Hippocampal formation (tissue), 2 donors: ENCODE data around the gene FKBP9.
"Not testable (repeated sequence)": the region's sequence is repeated elsewhere in the genome, so short reads cannot be mapped to it uniquely, and the experiment has no call there.

ENCODE experiments used
- DNase-seq, 2 donors: peaks; one replicate each; lab custom pipeline; 2025; lab: John Stamatoyannopoulos, UW

FKBP9 gene

DNA sequence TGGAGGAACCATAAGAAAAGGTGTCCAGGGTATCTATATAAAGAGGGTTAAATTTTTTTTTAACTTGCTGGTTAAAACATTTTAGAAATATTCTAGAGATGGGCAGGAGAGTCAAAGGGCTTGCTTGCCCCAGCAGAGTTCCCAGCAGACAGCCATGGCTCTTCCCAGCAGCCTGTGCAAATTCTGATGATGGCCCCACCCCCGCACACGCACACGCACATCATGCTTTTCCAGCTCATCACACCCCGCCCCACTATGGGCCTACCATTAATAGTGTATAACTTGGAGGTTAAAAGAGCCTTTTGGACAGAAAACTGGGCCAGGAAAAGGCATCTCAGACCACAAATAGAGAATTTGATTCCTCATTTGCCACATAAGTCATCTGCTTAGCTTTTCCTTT, 48.5 kb downstream of the FKBP9 start:
- not testable (repeated sequence) for DNase-seq

DNA sequence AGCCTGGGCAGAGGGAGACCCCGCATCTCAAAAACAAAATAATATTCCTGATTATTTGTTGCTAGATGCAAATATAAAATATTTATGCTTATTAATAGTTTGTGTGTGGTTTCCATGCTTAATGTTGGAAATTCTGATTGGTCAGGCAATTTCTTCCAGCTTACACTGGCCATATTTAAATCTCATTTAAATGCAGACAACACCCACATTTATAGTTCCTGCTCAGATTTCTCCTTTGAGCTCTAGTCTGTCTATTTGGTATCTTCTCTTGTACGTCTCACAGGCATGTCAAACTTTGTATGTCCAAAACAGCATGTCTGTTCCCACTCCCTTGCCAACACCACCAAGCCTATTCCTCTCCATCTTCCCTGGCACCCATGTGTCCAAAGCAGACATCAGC, 52.5 kb downstream of the FKBP9 start:
- DNase-seq: no peak

DNA sequence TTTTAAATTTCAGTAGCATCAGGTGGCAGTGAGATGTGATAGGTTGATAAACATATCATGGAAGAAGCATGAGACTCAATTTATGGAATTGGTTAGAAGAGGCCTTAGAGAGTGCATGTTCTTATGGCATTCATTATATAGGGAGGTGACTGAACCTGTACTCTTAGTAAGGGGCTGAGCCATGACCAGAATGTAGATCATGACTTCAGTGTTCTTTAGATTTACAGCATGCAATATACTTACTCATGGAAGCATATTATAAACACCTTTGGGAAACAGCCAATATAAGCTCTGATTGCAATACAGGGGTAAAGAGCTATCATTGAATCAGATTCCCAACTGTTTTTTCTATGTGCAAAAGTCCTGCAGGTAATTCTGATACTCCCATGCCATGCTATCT, 55.1 kb downstream of the FKBP9 start:
- no peak for DNase-seq

DNA sequence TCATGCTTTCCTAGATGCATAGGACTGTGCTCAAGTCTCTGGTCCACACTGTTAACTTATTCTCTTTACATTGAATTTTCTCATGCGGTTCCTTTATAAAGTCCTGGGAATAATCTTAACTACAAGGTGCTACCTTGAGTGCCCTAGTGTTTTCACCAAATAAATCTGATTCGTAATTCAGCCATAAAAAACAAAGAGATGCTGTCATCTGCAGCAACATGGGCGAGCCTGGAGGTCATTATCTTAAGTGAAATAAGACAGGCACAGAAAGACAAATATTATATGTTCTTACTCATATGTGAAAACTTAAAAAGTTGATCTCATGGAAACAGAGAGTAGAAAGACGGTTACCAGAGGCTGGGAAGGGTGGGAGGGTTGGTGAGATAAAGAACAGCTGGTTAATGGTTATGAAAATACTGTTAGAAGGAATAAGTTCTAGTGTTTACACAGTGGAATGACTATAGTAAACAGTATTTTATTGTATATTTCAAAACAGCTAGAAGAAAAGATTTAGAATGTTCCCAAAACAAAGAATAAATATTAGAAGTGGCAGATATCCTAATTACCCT, 67.0 kb downstream of the FKBP9 start:
- DNase-seq: no peak

DNA sequence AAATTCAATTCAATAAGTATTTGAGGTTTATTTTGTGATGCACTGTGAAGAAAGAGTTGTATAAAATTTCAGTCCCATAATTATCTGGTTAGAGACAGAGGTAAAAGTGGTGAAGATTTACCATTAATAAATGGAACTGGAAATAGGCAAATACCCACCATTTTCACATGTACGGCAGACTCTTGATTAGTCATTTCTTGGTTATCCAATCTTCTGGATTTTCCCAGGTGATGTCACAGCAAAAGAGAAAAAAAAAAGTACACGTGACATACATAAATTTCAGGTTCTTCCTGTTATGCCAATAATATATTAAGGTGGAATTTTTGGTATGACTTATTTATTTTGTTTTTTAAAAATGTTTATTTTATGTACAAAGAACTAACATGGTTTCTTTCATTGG, 78.5 kb downstream of the FKBP9 start:
- no peak for DNase-seq

DNA sequence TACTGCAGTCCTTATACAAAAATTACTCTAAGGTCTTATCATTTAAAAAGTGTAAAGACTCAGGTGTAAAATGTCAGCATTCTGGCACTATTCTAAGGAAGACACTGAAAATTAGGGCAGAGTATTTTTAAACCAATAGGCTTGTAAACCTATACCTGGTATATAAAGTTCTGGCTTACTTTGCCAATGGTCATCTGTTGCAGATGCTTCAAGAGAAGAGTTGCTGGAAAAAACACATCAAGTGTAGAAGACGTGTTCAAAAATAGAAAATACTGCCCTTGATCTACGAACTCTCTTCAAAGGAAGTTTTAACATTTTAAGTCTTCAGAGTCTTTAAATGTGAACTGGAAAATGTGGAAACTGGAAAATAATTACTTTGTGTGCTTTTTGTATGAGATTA, 81.4 kb downstream of the FKBP9 start:
- DNase-seq: no peak

DNA sequence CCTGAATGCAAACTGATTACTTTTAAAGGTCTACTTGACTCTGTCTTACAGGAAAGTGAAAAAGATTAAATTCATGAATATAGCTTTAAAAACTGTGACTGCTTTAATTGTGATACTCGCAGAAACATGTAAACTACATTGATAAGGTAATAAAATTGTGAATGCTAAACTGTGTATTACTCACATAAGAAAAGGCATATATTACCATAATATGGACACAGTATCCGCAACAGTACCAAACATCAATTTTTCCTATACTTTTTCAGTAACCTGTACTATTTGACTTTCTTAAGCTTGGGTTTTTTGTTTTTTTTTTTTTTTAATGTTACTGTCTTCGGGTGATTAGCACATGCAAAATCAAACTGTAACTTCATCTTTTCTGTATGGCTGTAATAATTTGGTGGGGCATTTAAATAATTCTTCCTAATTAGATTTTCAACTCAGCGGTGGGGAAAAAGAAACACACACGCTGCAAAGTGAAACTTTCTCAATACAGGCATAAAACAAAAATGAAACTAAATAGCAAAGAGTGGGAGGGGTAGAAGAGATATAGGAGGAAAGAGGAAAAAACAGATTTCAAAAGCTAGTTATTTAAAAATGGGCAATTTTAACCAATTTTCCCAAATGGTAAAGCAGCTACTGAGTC, 82.1 kb downstream of the FKBP9 start:
- DNase-seq: no peak

DNA sequence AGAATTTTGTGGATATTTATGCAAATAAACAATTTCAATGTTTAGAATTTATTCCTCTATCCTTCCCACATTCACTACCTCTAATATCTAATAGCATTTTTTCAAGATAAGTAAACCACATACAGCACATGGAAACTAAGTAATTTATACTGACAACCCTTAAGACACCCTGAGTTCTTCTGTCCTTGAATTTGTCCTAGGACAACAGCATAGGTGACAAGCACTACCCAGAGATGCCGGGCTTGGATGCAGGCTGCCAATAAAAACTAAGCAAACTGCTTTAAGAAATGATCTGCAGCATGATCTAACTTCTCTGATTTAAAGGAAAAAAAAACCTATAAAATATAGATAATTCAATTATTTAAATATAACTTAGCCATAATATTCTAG, 82.7 kb downstream of the FKBP9 start:
- no peak for DNase-seq

DNA sequence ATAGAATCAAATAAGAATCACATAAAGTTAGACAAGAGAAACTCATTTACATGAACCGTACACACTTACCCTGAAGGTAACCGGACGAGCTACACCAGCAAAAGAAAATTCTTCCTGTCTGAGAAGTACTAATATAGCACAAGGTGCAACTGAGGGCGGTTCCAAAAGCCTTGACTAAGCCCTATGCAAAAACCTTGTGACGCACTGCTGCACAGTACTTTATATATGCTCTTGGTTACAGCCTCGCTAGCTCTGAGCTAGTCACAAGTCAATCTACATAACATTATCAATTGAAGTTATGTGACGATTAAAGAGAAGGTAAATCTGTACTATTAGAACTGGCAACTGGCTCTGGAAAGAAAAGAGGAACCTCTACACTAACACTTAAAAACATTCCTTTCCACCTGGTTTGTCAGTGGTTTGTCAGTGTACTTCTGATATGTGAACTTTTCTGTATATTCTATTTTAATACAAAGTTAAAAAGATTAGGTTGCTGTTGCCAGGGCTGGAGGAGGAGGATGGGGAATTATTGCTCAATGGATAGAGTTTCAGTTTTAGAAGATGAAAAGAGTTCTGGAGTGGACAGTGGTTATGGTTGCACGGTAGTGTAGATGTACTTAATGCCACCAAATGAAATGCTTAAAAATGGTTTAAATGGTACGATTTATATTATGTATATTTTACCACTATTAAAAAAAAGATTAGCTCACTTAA, 83.7 kb downstream of the FKBP9 start:
- no peak for DNase-seq

DNA sequence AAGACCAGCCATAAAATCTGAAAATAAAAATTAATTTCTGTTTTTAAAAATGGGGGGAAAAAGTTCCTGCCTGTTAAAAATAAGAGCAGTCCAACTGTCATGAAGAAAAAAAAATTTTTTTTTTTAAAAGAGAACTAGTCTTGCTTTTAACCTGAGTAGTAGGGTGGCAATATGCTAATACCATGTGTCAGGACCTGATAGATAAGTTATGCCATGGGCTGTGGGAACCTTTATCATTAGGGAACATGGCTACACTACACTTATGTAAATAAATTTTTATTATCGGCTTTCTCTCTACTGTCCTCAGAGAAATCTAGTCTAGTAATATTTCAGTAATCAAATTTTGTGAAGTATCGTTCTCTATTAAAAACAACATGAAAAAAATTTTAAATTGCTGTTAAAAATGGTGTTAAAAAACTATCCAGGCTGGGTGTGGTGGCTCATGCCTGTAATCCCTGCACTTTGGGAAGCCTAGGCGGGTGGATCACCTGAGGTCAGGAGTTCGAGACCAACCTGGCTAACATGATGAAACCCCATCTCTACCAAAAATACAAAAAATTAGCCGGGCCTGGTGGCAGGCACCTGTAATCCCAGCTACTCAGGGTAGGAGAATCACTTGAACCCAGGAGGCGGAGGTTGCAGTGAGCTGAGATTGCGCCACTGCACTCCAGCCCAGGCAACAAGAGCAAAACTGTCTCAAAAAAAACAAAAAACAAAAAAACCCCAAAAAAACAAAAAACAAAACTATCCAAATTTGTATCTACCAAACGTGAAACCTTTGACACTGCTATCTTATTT, 84.6 kb downstream of the FKBP9 start:
- DNase-seq: no peak

DNA sequence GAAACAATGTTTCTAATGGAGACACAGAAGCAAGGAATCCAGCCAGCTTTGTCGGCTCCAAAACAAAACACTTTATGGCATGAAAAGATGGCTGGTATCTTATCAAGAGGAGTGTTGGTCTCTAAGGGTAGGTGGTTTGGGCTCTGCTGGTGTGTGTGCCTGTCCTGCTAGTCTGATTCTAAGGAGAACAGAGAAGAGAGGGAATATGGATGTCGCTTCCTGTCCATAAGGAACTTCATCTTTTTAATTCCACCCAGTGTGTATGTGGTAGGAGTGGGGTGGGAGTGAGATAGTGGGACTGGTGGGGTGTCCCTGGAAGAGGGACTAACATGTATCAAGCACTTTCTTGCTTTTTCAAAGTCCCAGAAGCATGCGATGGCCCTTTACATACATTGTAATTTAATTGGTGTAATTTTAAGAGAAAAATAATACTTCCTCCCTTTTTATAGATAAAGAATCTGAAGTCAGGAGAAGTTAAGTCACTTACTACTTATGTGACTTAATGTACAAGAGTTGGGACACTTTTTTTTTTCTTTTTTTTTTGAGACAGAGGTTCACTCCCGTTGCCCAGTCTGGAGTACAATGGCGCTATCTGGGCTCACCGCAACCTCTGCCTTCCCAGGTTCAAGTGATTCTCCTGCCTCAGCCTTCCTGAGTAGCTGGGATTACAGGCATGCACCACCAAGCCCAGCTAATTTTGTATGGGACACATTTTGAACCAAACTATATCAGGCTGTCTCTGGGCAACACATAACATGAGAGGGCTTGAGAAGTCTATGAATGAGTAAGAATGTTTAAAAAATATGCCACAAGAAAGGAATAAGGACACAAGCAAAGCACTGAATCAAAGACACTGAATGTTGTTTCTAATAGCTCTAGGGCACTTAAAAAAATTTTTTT, 86.5 kb downstream of the FKBP9 start:
- no peak for DNase-seq

DNA sequence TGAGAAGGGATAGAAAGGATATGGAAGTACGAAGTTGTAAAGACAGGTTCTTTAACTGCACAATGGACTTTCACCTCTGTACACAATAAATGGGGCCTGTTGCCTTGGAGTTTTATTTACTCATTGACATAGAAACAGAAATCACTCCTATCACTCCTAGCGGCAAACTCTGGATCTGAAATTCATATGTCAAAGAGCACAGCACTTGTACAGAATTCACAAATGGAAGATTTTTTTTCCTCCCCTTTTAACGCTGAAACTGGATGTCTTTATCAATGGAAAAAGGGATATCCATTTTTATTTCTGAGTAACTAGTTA, 87.1 kb downstream of the FKBP9 start:
- no peak for DNase-seq

DNA sequence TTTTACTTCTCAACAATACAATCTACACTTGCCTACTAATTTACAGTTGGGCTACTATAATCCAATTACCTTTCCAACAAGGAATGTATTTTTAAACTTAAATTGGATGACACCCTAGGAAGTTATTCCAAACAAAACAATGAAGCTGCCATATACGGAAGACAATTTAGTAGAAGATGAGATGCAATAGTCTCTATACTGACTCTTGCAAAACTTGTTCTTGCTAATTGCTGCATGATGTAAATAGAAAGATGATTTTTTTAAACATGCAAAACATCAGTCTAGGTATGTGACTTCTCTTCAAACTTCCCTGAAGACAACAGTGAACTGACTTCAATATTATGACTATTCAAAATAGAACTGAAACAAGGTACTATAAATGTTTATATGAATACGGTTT, 87.7 kb downstream of the FKBP9 start:
- DNase-seq: no peak

DNA sequence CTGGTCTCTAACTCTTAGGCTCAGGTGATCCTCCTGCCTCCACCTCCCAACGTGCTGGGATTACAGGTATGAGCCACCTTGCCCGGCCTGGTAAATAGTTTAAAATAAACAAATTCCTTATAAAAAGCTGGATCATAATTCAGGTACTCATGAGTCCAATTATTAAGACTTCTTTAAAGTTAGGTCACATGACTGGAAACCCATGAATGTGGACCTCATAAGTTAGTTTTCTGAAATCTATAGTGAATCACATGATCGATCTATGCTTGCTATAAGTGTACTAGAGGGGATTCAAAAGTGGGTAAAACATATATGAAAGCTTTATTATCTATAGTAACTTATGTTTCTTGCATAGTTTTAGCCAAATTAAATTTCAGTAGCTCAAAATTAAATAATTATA, 91.0 kb downstream of the FKBP9 start:
- no peak for DNase-seq

DNA sequence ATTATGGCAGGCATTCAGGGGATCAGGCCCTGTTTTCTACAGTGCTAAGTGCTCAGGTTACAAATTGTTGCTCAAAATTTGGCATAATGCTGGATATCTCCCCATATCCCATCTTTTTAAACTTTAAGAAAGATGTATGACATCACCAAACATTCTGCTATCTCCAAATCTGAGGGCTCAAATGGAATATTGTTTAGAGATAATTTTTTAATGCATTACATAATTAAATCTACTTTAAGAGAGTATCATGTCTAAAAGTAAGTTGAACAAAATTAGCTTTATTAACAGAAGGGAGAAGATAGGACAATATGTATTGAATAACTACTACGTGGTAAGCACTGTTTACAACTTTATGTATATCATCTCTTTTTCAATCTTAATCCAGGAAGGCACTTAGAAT, 91.5 kb downstream of the FKBP9 start:
- DNase-seq: no peak

DNA sequence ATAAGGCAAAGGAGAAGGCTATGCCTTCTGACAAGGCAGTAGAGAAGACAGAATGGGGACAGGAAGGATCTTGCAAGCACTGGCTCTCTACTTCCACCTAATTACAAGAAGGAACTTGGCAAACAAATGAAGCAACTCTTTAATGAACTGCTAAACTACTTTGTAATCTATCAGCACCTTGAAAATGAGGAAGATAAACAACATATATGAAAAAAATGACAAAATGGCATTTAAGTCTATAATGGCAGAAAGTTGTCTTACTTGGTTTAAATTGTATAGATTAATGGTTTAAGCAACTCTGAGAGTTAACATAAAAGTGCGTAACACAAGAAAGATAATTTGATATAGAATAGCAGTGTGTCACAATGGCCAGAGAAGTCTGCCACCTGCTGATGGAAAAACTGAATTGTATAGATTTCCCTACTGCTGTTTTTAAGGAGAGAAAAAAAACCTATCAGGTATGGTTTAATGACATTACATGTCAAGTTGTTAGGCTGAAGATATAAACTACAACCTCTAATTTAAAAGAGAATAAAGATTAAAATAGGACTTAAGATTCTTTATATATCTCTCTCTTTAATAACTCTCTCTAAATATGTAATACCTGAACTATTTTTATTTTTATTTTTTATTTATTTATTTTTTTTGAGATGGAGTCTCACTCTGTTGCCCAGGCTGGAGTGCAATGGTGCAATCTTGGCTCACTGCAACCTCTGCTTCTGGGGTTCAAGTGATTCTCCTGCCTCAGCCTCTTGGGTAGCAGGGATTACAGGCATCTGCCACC, 93.5 kb downstream of the FKBP9 start:
- peak in 1 of 2 donors; percentile 29 for DNase-seq

DNA sequence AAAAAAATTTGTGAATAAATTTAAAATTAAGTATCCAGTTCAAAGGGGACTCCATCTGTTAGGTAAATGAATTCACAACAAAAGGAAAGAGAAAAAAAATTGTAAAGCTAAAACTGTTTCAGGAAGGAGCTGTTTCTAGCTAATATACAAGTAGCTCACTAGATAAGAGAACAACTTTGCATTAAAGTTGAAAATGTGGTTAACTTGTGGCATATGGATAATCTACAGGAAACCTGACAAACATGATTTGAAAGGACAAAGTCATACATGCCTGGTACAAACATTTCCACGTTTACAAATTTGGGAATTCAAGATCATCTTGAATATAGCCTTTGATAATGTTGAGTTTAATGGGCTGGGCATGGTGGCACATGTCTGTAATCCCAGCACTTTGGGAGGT, 96.5 kb downstream of the FKBP9 start:
- DNase-seq: no peak

DNA sequence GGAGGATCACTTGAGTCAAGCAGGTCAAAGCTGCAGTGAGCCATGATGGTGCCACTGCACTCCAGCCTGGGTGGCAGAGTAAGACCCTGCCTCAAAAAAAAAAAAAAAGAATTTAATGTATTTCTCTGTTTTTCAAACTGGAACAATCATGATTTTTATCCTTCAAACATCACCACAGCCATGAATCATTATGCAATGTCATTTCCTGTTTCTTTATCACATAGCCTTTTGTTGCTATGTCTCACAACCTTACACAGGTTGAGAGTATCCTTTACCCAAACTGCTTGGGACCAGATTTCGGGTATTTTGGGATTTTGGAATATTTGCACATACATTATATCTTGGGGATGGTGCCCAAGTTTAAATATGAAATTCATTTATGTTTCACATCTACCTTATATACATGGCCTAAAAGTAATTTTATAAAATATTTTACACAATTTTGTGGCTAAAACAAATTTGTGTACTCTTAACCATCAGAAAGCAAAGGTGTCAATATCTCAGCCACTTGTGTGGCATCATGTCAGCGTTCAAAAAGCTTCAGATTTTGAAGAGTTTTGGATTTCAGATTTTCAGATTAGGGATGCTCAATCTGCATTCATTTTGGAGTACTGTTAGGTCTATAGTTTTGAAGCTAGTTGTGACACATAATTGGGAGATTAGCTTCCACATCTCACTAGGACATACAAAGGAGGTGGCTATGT, 97.2 kb downstream of the FKBP9 start:
- no peak for DNase-seq

DNA sequence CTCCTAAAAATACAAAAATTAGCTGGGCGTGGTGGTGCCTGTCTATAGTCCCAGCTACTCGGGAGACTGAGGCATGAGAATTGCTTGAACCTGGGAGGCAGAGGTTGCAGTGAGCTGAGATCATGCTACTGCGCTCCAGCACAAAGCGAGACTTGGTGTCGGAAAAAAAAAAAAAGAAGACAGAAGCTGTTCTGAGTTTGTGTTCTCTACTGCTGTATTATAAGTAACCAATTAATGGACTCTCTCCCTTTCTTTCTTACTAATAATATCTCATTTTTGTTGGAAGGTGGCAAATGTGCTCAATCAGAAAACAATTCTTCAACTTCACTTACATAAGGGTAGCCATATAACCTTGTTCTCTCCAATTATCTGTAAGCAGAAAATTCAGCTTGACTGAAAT, 97.9 kb downstream of the FKBP9 start:
- no peak for DNase-seq
